HCT116 (cell line): Measurements from ENCODE around the gene GHR. TPM values are rescaled to one million over a fixed set of nuclear protein-coding genes. Genes with fewer than 3 reads are reported as not detected.

Source experiments
- ATAC-seq: fragments of 200-7000 bp; cut with Tn5 transposase; 2 replicates; pipeline ENCODE4 v1.9.1; 2020; ENCODE audit warnings: mild to moderate bottlenecking, moderate library complexity
- BruUV-seq: library from RNA; stranded (reverse); fragments of 400-500 nt; replicated peaks from 2 replicates; lab custom pipeline; 2021; lab: Mats Ljungman, UMichigan
- CTCF ChIA-PET: fragments of 300-600 bp; sonication (Branson Sonifier 250); formaldehyde crosslinking; loops from one replicate; lab custom pipeline; 2021; ENCODE audit warnings: antibody characterized with exemption; lab: Charles Lee
- POLR2A ChIA-PET: fragments of 300-600, 350-600 bp; sonication (Branson Sonifier 250); formaldehyde crosslinking; loops from one replicate; lab custom pipeline; 2021; ENCODE audit warnings: antibody characterized with exemption; lab: Charles Lee
- RAD21 ChIA-PET, 2 experiments: fragments of 300-600 bp; sonication (Branson Sonifier 250); formaldehyde crosslinking; loops; one replicate each; lab custom pipeline; 2023; ENCODE audit warnings: low total read pairs in 2 of 2; ENCODE audit not compliant: uncharacterized antibody in 2 of 2, unreplicated experiment in 2 of 2, low non-redundant PET in 1 of 2; lab: Charles Lee
- DNase-seq: peaks from one replicate; pipeline ENCODE4 v3.0.0-alpha.2; 2010; ENCODE audit warnings: low read depth, low spot score
- H2AFZ ChIP-seq: fragments of 200-600 bp; shearing (Covaris generic), sonication (generic); 2 replicates; pipeline ENCODE4 v1.6.1; 2017; ENCODE audit warnings: low read depth, mixed run types, mixed read lengths, antibody characterized with exemption, low read length; ENCODE audit not compliant: poor library complexity, severe bottlenecking
- H3K27ac ChIP-seq: 2 replicates; pipeline ENCODE4 v1.5.1; 2012; ENCODE audit warnings: low read depth, low read length
- H3K27me3 ChIP-seq: fragments of 200-600 bp; sonication (generic); 2 replicates; pipeline ENCODE4 v1.6.1; 2016; ENCODE audit warnings: mixed run types, low read length, mixed read lengths; ENCODE audit not compliant: insufficient read depth
- H3K36me3 ChIP-seq, 2 experiments: fragments of 200-500 bp in 1 of 2; fragments of 200-600 bp in 1 of 2; sonication (Bioruptor generic) in 1 of 2; sonication (generic) in 1 of 2; 2 replicates each; pipeline versions ENCODE4 v1.5.1 to v1.6.1; 2014 to 2016; ENCODE audit warnings: low read length in 2 of 2, inconsistent platforms in 1 of 2, mixed read lengths in 1 of 2, mixed run types in 1 of 2; ENCODE audit not compliant: insufficient read depth in 2 of 2, control insufficient read depth in 1 of 2
- H3K4me1 ChIP-seq, 2 experiments: fragments of 200-600 bp in 1 of 2; sonication (generic) in 1 of 2; 2 replicates each; pipeline versions ENCODE4 v1.5.1 to v1.6.1; 2012 to 2017; ENCODE audit warnings: low read length in 2 of 2, inconsistent platforms in 1 of 2, mild to moderate bottlenecking in 1 of 2, mixed read lengths in 1 of 2, mixed run types in 1 of 2, moderate library complexity in 1 of 2; ENCODE audit not compliant: insufficient read depth in 2 of 2, control insufficient read depth in 1 of 2
- H3K4me2 ChIP-seq: fragments of 200-600 bp; sonication (generic); 2 replicates; pipeline ENCODE4 v1.6.1; 2017; ENCODE audit warnings: mixed run types, low read length, mixed read lengths
- H3K4me3 ChIP-seq, 2 experiments: fragments of 200-600 bp in 1 of 2; sonication (generic) in 1 of 2; replicated peaks in 1 of 2; 2 replicates each; pipeline ENCODE4 v1.5.1; 2011 to 2016; ENCODE audit warnings: low read length in 2 of 2, control low read depth in 1 of 2, low read depth in 1 of 2, mild to moderate bottlenecking in 1 of 2, mixed read lengths in 1 of 2, mixed run types in 1 of 2
- H3K79me2 ChIP-seq: fragments of 200-600 bp; sonication (generic); 2 replicates; pipeline ENCODE4 v1.6.1; 2017; ENCODE audit warnings: mild to moderate bottlenecking, mixed run types, low read length, moderate library complexity, mixed read lengths; ENCODE audit not compliant: insufficient read depth
- H3K9ac ChIP-seq: fragments of 200-600 bp; sonication (generic); 2 replicates; pipeline ENCODE4 v1.6.1; 2016; ENCODE audit warnings: low read length, mixed read lengths
- H3K9me2 ChIP-seq: fragments of 200-600 bp; sonication (generic), shearing (Covaris generic); 2 replicates; pipeline ENCODE4 v1.6.1; 2017; ENCODE audit warnings: mixed run types, mild to moderate bottlenecking, moderate library complexity; ENCODE audit not compliant: insufficient read depth
- H3K9me3 ChIP-seq, 2 experiments: fragments of 200-500 bp in 1 of 2; fragments of 200-600 bp in 1 of 2; sonication (Bioruptor generic) in 1 of 2; sonication (generic) in 1 of 2; 2 replicates each; pipeline ENCODE4 v1.6.1; 2014 to 2017; ENCODE audit warnings: low read length in 2 of 2, mixed read lengths in 2 of 2, inconsistent platforms in 1 of 2, low read depth in 1 of 2, mild to moderate bottlenecking in 1 of 2, mixed run types in 1 of 2, moderate library complexity in 1 of 2; ENCODE audit not compliant: control insufficient read depth in 1 of 2, insufficient read depth in 1 of 2
- H4K20me1 ChIP-seq: fragments of 200-600 bp; sonication (generic), shearing (Covaris generic); 2 replicates; pipeline ENCODE4 v1.6.1; 2017; ENCODE audit warnings: mixed run types, mild to moderate bottlenecking, moderate library complexity; ENCODE audit not compliant: insufficient read depth
- CEBPB ChIP-seq: IDR thresholded peaks from 2 replicates; pipeline ENCODE4 v1.6.1; 2012; ENCODE audit warnings: low read depth
- EGR1 ChIP-seq: IDR thresholded peaks from 2 replicates; pipeline ENCODE4 v1.6.1; 2012; ENCODE audit warnings: low read depth
- JUND ChIP-seq: IDR thresholded peaks from 2 replicates; pipeline ENCODE4 v1.6.1; 2012
- POLR2AphosphoS5 ChIP-seq: IDR thresholded peaks from 2 replicates; pipeline ENCODE4 v1.6.1; 2011; ENCODE audit warnings: mild to moderate bottlenecking, low read depth, low read length, moderate library complexity
- SRF ChIP-seq: IDR thresholded peaks from 2 replicates; pipeline ENCODE4 v1.6.1; 2012; ENCODE audit warnings: low read depth
- ZNF274 ChIP-seq: fragments of 200-500 bp; sonication (Bioruptor generic); IDR thresholded peaks from 2 replicates; pipeline ENCODE4 v1.6.1; 2014; ENCODE audit warnings: mild to moderate bottlenecking, low read depth, low read length, inconsistent platforms
- intact Hi-C: fragments of 100-400 bp; cut with micrococcal nuclease; formaldehyde crosslinking; loops from 2 replicates; pipeline ENCODE4 v1.10.0; 2022
- total RNA-seq: library from RNA; stranded (reverse); gene quantifications from one replicate; pipeline ENCODE4 v1.2.1, GENCODE V29; 2021; ENCODE audit not compliant: unreplicated experiment
- TF ChIP-seq, protein P1 (sequence below): IDR thresholded peaks from 2 replicates; pipeline ENCODE4 v1.6.1; 2012; ENCODE audit warnings: low read depth
- TF ChIP-seq, protein P2 (sequence below): IDR thresholded peaks from 2 replicates; pipeline ENCODE4 v1.6.1; 2012
- TF ChIP-seq, protein P3 (sequence below): IDR thresholded peaks from 2 replicates; pipeline ENCODE4 v1.6.1; 2011; ENCODE audit warnings: mild to moderate bottlenecking, low read length, moderate library complexity; ENCODE audit not compliant: insufficient replicate concordance; ENCODE audit errors: extremely low read depth

Gene GHR
- total RNA-seq, 1 experiment from 2014 or later = not detected

DNA sequence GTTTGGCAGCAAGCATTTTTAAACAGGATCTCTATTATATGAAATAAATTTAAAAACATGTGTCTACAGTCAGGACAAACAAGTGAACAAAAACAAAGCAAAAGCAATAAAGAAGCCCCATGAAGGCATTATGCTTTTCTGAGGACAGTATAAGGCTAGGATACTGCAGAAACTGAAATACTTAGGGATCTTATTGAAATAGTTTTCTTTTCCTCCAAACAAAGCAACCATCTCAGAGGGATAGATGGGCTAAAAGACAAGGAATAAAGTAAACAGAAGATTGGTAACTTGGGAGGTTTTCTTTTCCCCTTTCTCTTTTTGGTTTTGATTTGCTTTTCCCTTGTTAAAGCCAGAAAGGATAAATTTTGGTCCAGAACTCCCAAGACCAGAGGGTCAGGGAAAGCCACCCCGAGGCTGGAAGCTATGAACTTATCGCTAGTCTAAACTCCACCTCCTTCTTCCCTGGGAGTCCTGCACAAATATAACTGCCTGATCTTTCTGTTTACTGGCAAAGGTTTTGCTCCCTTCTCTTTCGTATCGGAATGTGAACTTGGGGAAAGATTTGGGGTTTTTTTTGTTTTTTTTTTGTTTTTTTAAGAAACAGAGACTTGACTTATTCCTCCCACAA, 164.0 kb downstream of the GHR start (continued):
- TF ChIP-seq, protein P1, sequence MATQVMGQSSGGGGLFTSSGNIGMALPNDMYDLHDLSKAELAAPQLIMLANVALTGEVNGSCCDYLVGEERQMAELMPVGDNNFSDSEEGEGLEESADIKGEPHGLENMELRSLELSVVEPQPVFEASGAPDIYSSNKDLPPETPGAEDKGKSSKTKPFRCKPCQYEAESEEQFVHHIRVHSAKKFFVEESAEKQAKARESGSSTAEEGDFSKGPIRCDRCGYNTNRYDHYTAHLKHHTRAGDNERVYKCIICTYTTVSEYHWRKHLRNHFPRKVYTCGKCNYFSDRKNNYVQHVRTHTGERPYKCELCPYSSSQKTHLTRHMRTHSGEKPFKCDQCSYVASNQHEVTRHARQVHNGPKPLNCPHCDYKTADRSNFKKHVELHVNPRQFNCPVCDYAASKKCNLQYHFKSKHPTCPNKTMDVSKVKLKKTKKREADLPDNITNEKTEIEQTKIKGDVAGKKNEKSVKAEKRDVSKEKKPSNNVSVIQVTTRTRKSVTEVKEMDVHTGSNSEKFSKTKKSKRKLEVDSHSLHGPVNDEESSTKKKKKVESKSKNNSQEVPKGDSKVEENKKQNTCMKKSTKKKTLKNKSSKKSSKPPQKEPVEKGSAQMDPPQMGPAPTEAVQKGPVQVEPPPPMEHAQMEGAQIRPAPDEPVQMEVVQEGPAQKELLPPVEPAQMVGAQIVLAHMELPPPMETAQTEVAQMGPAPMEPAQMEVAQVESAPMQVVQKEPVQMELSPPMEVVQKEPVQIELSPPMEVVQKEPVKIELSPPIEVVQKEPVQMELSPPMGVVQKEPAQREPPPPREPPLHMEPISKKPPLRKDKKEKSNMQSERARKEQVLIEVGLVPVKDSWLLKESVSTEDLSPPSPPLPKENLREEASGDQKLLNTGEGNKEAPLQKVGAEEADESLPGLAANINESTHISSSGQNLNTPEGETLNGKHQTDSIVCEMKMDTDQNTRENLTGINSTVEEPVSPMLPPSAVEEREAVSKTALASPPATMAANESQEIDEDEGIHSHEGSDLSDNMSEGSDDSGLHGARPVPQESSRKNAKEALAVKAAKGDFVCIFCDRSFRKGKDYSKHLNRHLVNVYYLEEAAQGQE = no peak
- TF ChIP-seq JUND (no peak), POLR2AphosphoS5 (no peak), SRF (no peak)
- TF ChIP-seq, protein P2, sequence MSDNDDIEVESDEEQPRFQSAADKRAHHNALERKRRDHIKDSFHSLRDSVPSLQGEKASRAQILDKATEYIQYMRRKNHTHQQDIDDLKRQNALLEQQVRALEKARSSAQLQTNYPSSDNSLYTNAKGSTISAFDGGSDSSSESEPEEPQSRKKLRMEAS = no peak

DNA sequence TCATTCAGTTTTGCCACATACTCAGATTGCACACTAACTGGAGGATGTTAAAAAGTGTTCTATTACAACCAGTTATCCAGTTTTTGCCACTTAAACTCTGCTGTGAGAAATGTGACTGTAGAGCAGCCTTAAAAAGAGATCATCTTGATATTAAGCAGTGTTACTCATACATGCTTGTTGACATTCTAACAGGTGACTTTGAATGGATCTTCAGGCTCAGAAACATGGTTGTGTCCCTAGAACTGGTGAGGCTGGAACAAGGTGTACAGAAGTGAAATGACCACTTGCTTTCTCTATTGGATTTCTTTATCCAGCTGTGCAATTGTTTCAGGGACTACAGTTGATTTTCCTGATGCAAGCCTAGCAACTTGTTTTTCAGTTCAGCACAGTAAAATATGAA, 167.3 kb downstream of the GHR start:
- Histone ChIP-seq H3K27me3 (peaks cover 8% of the 10 kb centered on the region; the same call in 1 of the 2 replicates), H4K20me1 (no peaks in the 10 kb centered on the region), H3K36me3 (no peaks in the 10 kb centered on the region), H3K4me3 (no peak overlapping the region), H2AFZ (no peak overlapping the region), H3K9me3 (no peaks in the 10 kb centered on the region), H3K4me1 (no peaks in the 10 kb centered on the region), H3K79me2 (no peaks in the 10 kb centered on the region), H3K27ac (no peak overlapping the region), H3K9me2 (no peaks in the 10 kb centered on the region), H3K9ac (no peak overlapping the region), H3K4me2 (no peak overlapping the region)
- ChIA-PET RAD21 (no interaction called here), POLR2A (no interaction called here), CTCF (interaction anchor here (1.2 kb wide), 1 partner anchor 177 kb away, joined by 4 read pairs; no protein-coding TSS in a partner anchor)
- intact Hi-C loops = no loop called here
- no peak for DNase-seq
- BruUV-seq = no TSS peak
- TF ChIP-seq EGR1 (no peak), CEBPB (no peak), ZNF274 (no peak)
- TF ChIP-seq, protein P3, sequence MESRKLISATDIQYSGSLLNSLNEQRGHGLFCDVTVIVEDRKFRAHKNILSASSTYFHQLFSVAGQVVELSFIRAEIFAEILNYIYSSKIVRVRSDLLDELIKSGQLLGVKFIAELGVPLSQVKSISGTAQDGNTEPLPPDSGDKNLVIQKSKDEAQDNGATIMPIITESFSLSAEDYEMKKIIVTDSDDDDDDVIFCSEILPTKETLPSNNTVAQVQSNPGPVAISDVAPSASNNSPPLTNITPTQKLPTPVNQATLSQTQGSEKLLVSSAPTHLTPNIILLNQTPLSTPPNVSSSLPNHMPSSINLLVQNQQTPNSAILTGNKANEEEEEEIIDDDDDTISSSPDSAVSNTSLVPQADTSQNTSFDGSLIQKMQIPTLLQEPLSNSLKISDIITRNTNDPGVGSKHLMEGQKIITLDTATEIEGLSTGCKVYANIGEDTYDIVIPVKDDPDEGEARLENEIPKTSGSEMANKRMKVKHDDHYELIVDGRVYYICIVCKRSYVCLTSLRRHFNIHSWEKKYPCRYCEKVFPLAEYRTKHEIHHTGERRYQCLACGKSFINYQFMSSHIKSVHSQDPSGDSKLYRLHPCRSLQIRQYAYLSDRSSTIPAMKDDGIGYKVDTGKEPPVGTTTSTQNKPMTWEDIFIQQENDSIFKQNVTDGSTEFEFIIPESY = no peak
- ATAC-seq = no peak
